Transverse colon (tissue), 4 donors: ENCODE results near the gene ICA1.

ENCODE experiments used
- EP300 ChIP-seq: sonication (generic); formaldehyde crosslinking; IDR thresholded peaks from one replicate; pipeline ENCODE4 v1.6.1; 2017; ENCODE audit warnings: antibody characterized with exemption, low read depth
- POLR2A ChIP-seq: fragments of 450-650 bp; IDR thresholded peaks from one replicate; pipeline ENCODE4 v1.6.1; 2016; ENCODE audit warnings: antibody characterized with exemption, mild to moderate bottlenecking, moderate library complexity
- POLR2AphosphoS5 ChIP-seq, 3 donors: sonication (generic); formaldehyde crosslinking; IDR thresholded peaks; one replicate each; pipeline ENCODE4 v1.6.1; 2016; ENCODE audit warnings: antibody characterized with exemption in 3 of 3
- TF ChIP-seq, protein P1 (sequence below), 5 experiments: fragments of 200-600 bp in 3 of 5; fragments of 450-650 bp in 2 of 5; sonication (generic) in 3 of 5; IDR thresholded peaks; 1 replicate in 2 of 5; 2 replicates in 3 of 5; pipeline ENCODE4 v1.5.1; 2016 to 2017; ENCODE audit warnings: antibody characterized with exemption in 5 of 5, inconsistent platforms in 3 of 5, mild to moderate bottlenecking in 2 of 5, moderate library complexity in 1 of 5

DNA sequence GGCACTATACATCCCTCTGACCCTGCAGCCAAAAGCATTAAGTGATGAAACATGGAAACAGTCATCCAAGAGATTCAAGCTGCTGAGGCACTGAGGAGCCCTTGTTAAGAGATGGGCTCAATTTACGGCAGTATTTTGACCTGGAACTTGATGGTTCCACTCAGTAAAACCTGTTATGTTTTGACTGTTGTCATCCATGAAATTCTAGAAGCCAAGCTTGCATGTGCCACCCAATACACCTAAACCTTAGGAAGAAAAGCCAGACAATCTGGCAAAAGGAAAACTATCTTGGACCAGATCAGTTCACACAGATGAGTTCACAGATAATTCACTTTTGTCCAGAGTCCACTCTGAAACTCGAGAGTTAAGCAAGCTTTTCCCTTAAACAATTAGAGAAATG lies 53.2 kb downstream of the ICA1 start:
- TF ChIP-seq, protein P1, sequence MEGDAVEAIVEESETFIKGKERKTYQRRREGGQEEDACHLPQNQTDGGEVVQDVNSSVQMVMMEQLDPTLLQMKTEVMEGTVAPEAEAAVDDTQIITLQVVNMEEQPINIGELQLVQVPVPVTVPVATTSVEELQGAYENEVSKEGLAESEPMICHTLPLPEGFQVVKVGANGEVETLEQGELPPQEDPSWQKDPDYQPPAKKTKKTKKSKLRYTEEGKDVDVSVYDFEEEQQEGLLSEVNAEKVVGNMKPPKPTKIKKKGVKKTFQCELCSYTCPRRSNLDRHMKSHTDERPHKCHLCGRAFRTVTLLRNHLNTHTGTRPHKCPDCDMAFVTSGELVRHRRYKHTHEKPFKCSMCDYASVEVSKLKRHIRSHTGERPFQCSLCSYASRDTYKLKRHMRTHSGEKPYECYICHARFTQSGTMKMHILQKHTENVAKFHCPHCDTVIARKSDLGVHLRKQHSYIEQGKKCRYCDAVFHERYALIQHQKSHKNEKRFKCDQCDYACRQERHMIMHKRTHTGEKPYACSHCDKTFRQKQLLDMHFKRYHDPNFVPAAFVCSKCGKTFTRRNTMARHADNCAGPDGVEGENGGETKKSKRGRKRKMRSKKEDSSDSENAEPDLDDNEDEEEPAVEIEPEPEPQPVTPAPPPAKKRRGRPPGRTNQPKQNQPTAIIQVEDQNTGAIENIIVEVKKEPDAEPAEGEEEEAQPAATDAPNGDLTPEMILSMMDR (IDR thresholded peaks at IDR 0.05), result no peak
- TF ChIP-seq POLR2A (no peak), EP300 (no peak), POLR2AphosphoS5 (IDR thresholded peaks at IDR 0.05) (no peak)
